Placental epithelial cell (primary cell): ENCODE data around the gene MVB12B. TPM values are rescaled to one million over a fixed set of nuclear protein-coding genes. Genes with fewer than 3 reads are reported as not detected.

Experiments used
- small RNA-seq: library from RNA; depleted of rRNA; stranded (forward); fragments of <200 nt; gene quantifications from one replicate; pipeline ENCODE3, GENCODE V24; 2012
- total RNA-seq: library from RNA; depleted of rRNA; stranded (reverse); fragments of >200 nt; gene quantifications from 2 replicates; pipeline ENCODE4 v1.2.3, GENCODE V29; 2012

MVB12B gene
- total RNA-seq, result 2.3 and 4.7 TPM in 2 replicates

GRCh38 chr9:126326228-126327005 lies at the start of gene MVB12B:
Gene MVB12B, plus strand, starts transcription at chr9:126326829. Its CDS starts 101 bp downstream, at chr9:126326930.

Small RNAs within 50 kb of the gene (small RNA-seq; reads per million reads assigned to genes)
- not detected for gene RF00108
